ENCODE results near the gene PSTPIP1. TPM values are rescaled to one million over a fixed set of nuclear protein-coding genes. Genes with fewer than 3 reads are reported as not detected.

The PSTPIP1 gene
- total RNA-seq, 6 donors from 2014 or later, result 7.0 to 69.1 (median 20.2) TPM

- no peak overlapping the region for H3K27ac ChIP-seq
- DNase-seq (no peak), ATAC-seq (ENCODE audit: low FRiP score in 2 of 2) (no peak)
- 76 to 83% methylated on average over 5 to 7 of the region's 7 CpGs for WGBS, 2 donors
- peaks cover 6 to 51% (median 24%) of the 10 kb centered on the region in 4 donors for H3K36me3 ChIP-seq
- H3K27me3 ChIP-seq, result no peaks in the 10 kb centered on the region
- TF ChIP-seq EP300 (IDR thresholded peaks at IDR 0.05) (no peak), POLR2AphosphoS5 (IDR thresholded peaks at IDR 0.05) (no peak), POLR2A (IDR thresholded peaks at IDR 0.05) (no peak)
- TF ChIP-seq, protein P1, sequence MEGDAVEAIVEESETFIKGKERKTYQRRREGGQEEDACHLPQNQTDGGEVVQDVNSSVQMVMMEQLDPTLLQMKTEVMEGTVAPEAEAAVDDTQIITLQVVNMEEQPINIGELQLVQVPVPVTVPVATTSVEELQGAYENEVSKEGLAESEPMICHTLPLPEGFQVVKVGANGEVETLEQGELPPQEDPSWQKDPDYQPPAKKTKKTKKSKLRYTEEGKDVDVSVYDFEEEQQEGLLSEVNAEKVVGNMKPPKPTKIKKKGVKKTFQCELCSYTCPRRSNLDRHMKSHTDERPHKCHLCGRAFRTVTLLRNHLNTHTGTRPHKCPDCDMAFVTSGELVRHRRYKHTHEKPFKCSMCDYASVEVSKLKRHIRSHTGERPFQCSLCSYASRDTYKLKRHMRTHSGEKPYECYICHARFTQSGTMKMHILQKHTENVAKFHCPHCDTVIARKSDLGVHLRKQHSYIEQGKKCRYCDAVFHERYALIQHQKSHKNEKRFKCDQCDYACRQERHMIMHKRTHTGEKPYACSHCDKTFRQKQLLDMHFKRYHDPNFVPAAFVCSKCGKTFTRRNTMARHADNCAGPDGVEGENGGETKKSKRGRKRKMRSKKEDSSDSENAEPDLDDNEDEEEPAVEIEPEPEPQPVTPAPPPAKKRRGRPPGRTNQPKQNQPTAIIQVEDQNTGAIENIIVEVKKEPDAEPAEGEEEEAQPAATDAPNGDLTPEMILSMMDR (IDR thresholded peaks at IDR 0.05), result no peak
- H3K4me3 ChIP-seq, result no peak overlapping the region
- H3K9me3 ChIP-seq, result no peaks in the 10 kb centered on the region
- peaks cover 0 to 6% (median 5%) of the 10 kb centered on the region in 4 donors for H3K4me1 ChIP-seq
Measured at GRCh38 chr15:77044228-77045042, 49.5 kb downstream of the PSTPIP1 start.

- H3K27me3 ChIP-seq, result no peaks in the 10 kb centered on the region
- ATAC-seq (ENCODE audit: low FRiP score in 2 of 2), result no peak
- no peak for DNase-seq
- peaks cover 0 to 6% (median 5%) of the 10 kb centered on the region in 4 donors for H3K4me1 ChIP-seq
- TF ChIP-seq EP300 (IDR thresholded peaks at IDR 0.05) (no peak), POLR2A (IDR thresholded peaks at IDR 0.05) (no peak), POLR2AphosphoS5 (IDR thresholded peaks at IDR 0.05) (no peak)
- TF ChIP-seq, protein P1 (IDR thresholded peaks at IDR 0.05), result no peak
- 95 to 100% methylated on average over 1 of the region's 1 CpG for WGBS, 2 donors
- peaks cover 6 to 63% (median 27%) of the 10 kb centered on the region in 4 donors for H3K36me3 ChIP-seq
- no peak overlapping the region for H3K27ac ChIP-seq
- H3K4me3 ChIP-seq, result no peak overlapping the region
- H3K9me3 ChIP-seq, result no peaks in the 10 kb centered on the region
Measured at GRCh38 chr15:77045985-77046384, 51.1 kb downstream of the PSTPIP1 start.

GRCh38 chr15:77046704-77047412, 51.9 kb downstream of the PSTPIP1 start:
- WGBS, 2 donors, result 88 to 90% methylated on average over 7 of the region's 7 CpGs
- H3K4me1 ChIP-seq, result peaks cover 0 to 6% (median 5%) of the 10 kb centered on the region in 4 donors
- H3K4me3 ChIP-seq, result no peak overlapping the region
- no peak overlapping the region for H3K27ac ChIP-seq
- H3K27me3 ChIP-seq, result no peaks in the 10 kb centered on the region
- DNase-seq (no peak), ATAC-seq (ENCODE audit: low FRiP score in 2 of 2) (no peak)
- H3K9me3 ChIP-seq, result no peaks in the 10 kb centered on the region
- peaks cover 6 to 71% (median 33%) of the 10 kb centered on the region in 4 donors for H3K36me3 ChIP-seq
- TF ChIP-seq POLR2AphosphoS5 (IDR thresholded peaks at IDR 0.05), result no peak
- TF ChIP-seq, protein P1 (IDR thresholded peaks at IDR 0.05), result no peak
- no peak for TF ChIP-seq POLR2A (IDR thresholded peaks at IDR 0.05)
- no peak for TF ChIP-seq EP300 (IDR thresholded peaks at IDR 0.05)

DNA sequence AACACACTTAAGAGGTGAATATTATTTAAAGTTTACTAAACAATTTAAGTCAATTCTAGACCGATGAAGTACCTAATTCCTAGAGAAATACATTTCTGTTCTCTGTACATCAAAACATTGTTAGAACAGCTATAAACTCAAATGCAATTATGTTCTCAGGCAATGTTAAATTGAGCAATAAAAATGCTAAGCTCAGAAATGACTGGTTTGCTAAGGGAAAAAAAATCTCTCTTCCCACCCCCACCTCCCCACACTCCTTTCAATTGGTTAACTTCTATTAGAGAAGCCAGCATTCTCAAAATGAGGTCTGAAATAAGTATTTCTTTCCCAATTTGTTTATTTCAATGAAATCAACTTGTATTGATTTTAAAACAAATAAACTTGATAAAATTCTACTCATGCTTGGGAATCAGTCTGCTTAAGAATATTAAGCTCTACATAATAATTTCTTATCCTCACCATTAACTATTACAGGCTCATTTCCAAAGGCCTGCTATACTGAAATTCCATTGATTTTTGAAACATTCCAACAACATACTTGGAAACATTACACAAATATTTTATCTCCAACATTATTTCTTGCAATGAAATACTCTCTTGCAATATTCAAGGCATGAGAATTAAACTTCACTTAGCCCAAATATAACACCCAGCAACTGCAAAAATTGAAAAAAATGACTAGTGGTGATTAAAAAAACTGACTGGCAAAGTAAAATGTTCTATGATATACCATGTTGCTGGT, 53.4 kb downstream of the PSTPIP1 start:
- ATAC-seq (ENCODE audit: low FRiP score in 2 of 2), result no peak
- no peak overlapping the region for H3K4me3 ChIP-seq
- TF ChIP-seq, protein P1 (IDR thresholded peaks at IDR 0.05), result no peak
- no peak for TF ChIP-seq POLR2A (IDR thresholded peaks at IDR 0.05)
- TF ChIP-seq EP300 (IDR thresholded peaks at IDR 0.05), result no peak
- no peak for TF ChIP-seq POLR2AphosphoS5 (IDR thresholded peaks at IDR 0.05)
- no peak overlapping the region for H3K27ac ChIP-seq
- WGBS, 2 donors, result 88 to 89% methylated on average over 1 of the region's 1 CpG
- peaks cover 0 to 6% (median 5%) of the 10 kb centered on the region in 4 donors for H3K4me1 ChIP-seq
- no peak for DNase-seq
- H3K9me3 ChIP-seq, result no peaks in the 10 kb centered on the region
- H3K27me3 ChIP-seq, result no peaks in the 10 kb centered on the region
- peaks cover 13 to 71% (median 38%) of the 10 kb centered on the region in 4 donors for H3K36me3 ChIP-seq
